ENCODE measurements around the gene MCTP1. TPM values are rescaled to one million over a fixed set of nuclear protein-coding genes. Genes with fewer than 3 reads are reported as not detected.
"Not testable (repeated sequence)": the region's sequence is repeated elsewhere in the genome, so short reads cannot be mapped to it uniquely, and the experiment has no call there.

MCTP1 gene
- total and polyA plus RNA-seq, 2 of the 13 experiments (the other 11 are each of a cell fraction or from before 2014, with no cell fraction given), result 0.15 to 0.48 TPM

DNA sequence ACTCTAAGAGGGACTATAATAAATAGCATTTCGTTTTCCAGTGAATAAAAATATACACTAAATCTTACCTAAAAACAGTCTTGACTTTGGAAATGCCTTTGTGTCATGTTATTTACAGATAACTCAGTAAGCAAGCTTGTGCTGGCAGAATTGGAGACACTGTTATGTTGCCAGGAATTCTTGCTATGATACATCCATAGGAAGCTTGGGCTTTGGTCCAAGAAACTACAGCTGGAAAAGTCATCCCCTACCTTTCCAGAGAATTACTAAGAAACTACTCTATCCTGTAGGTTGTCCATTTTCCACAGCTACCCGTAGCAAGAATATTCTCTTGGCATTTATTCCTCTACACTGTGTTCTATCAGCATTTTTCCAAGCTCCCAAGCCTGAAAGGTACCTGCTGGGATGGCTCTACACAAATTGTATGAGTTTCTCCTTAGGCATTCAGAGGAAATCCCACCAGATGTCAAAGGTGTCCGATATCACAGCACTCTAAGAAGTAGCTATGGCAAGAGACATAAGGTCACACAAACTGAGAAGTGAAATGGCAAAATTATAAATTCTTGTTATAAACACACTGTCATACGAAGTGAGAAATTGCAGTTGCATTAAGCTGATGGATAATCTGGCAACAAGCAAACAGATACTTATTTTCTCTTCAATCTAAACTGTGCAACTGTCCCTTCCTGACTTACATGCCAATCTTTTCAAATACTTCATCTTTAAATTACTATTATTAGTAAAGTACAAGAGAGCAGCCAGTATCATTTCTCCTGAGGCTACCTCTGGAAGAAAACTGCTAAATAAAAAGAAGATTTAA, 68.5 kb downstream of the MCTP1 start:
- ATAC-seq, result no peak
- H3K9ac ChIP-seq (ENCODE audit: insufficient read depth, low read depth, low read length), result no peak overlapping the region
- intact Hi-C loops (cut with micrococcal nuclease; ENCODE audit: unreplicated experiment) (no loop called here), in situ Hi-C loops (cut with HindIII; ENCODE audit: extremely low pct_ligation_motif_present, low pct_unique_long_range_greater_than_20kb) (no loop called here)
- H3K4me1 ChIP-seq (ENCODE audit: insufficient read depth, low read length), result no peaks in the 10 kb centered on the region
- no peak for TF ChIP-seq TAF1 (CRISPR knock-in tag; IDR thresholded peaks at IDR 0.05)
- TF ChIP-seq ZNF12 (CRISPR knock-in tag; IDR thresholded peaks at IDR 0.05), result no peak
- H3K4me2 ChIP-seq (ENCODE audit: low read depth, low read length), result no peak overlapping the region
- H3K9me3 ChIP-seq (ENCODE audit: low read length), result no peaks in the 10 kb centered on the region
- no peaks in the 10 kb centered on the region for H3K79me2 ChIP-seq (ENCODE audit: insufficient read depth, low read length)
- WGBS (ENCODE audit: low lambda C conversion rate), result under 1% methylated on average over 4 of the region's 4 CpGs
- H3K27me3 ChIP-seq (ENCODE audit: control insufficient read depth in 1 of 2, insufficient read depth in 2 of 2, low read length in 2 of 2), result no peaks in the 10 kb centered on the region
- H3K4me3 ChIP-seq (replicated peaks in 1 of 3; ENCODE audit: insufficient read depth in 1 of 3, low read depth in 2 of 3, low read length in 3 of 3), result no peak overlapping the region
- no peak overlapping the region for H3K27ac ChIP-seq (ENCODE audit: extremely low read length, insufficient read depth, low read length)
- H3K36me3 ChIP-seq (replicated peaks in 1 of 2; ENCODE audit: control insufficient read depth in 1 of 2, insufficient read depth in 2 of 2, low read length in 2 of 2), result no peaks in the 10 kb centered on the region
- BruUV-seq (replicated peaks), result no TSS peak
- no peak for DNase-seq (ENCODE audit: low spot score)
- H4K20me1 ChIP-seq (ENCODE audit: insufficient read depth, low read length), result no peaks in the 10 kb centered on the region
- no peak overlapping the region for H2AFZ ChIP-seq (ENCODE audit: low read length)
- no peak for FAIRE-seq
- ChIA-PET POLR2A (no interaction called here), CTCF (ENCODE audit: low intra/inter-chr PET ratio, low total read pairs) (no interaction called here)

GRCh38 chr5:95207811-95208210, 77.1 kb downstream of the MCTP1 start:
- in situ Hi-C loops (cut with HindIII; ENCODE audit: extremely low pct_ligation_motif_present, low pct_unique_long_range_greater_than_20kb); CTCF ChIA-PET (ENCODE audit: low intra/inter-chr PET ratio, low total read pairs); H4K20me1 ChIP-seq (ENCODE audit: insufficient read depth, low read length); H3K79me2 ChIP-seq (ENCODE audit: insufficient read depth, low read length); H3K4me3 ChIP-seq (replicated peaks in 1 of 3; ENCODE audit: insufficient read depth in 1 of 3, low read depth in 2 of 3, low read length in 3 of 3); DNase-seq (ENCODE audit: low spot score); H3K27me3 ChIP-seq (ENCODE audit: control insufficient read depth in 1 of 2, insufficient read depth in 2 of 2, low read length in 2 of 2); H3K9ac ChIP-seq (ENCODE audit: insufficient read depth, low read depth, low read length); H2AFZ ChIP-seq (ENCODE audit: low read length); FAIRE-seq; H3K27ac ChIP-seq (ENCODE audit: extremely low read length, insufficient read depth, low read length); ATAC-seq; H3K36me3 ChIP-seq (replicated peaks in 1 of 2; ENCODE audit: control insufficient read depth in 1 of 2, insufficient read depth in 2 of 2, low read length in 2 of 2); H3K4me2 ChIP-seq (ENCODE audit: low read depth, low read length); BruUV-seq (replicated peaks); POLR2A ChIA-PET; H3K4me1 ChIP-seq (ENCODE audit: insufficient read depth, low read length); intact Hi-C loops (cut with micrococcal nuclease; ENCODE audit: unreplicated experiment); H3K9me3 ChIP-seq (ENCODE audit: low read length): not testable (repeated sequence)
- 37% methylated on average over 3 of the region's 5 CpGs for whole genome bisulfite sequencing (ENCODE audit: low lambda C conversion rate)
